MM.1S (cell line): Measurements from ENCODE around the gene GSG1.

Experiments
- EZH2phosphoT487 ChIP-seq: fragments of 300-600 bp; sonication (generic); IDR thresholded peaks from 2 replicates; pipeline ENCODE4 v1.6.1; 2018; ENCODE audit warnings: antibody characterized with exemption, low read length
- TF ChIP-seq, protein P1 (sequence below): fragments of 300-600 bp; sonication (generic); IDR thresholded peaks from 2 replicates; pipeline ENCODE4 v1.5.1; 2016; ENCODE audit warnings: antibody characterized with exemption, low read length, mixed read lengths

DNA sequence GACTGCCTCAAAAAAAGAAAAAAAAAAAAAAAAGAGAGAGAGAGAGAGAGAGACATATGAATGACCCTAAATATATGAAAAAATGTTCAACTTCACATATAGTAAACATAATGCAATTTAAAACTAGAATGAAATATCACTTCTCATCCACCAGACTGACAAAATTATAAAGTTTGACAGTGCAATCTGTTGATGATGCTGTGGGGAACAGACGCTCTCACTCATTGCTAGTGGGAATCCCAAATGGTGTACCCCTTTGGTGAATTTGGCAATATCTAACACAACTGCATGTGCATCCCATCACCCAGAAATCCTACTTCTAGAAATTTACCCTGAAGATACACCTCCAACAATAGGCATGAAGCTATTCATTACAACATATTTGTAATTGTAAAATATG, 2.3 kb upstream of the GSG1 start:
- TF ChIP-seq, protein P1, sequence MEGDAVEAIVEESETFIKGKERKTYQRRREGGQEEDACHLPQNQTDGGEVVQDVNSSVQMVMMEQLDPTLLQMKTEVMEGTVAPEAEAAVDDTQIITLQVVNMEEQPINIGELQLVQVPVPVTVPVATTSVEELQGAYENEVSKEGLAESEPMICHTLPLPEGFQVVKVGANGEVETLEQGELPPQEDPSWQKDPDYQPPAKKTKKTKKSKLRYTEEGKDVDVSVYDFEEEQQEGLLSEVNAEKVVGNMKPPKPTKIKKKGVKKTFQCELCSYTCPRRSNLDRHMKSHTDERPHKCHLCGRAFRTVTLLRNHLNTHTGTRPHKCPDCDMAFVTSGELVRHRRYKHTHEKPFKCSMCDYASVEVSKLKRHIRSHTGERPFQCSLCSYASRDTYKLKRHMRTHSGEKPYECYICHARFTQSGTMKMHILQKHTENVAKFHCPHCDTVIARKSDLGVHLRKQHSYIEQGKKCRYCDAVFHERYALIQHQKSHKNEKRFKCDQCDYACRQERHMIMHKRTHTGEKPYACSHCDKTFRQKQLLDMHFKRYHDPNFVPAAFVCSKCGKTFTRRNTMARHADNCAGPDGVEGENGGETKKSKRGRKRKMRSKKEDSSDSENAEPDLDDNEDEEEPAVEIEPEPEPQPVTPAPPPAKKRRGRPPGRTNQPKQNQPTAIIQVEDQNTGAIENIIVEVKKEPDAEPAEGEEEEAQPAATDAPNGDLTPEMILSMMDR: no peak
- TF ChIP-seq EZH2phosphoT487: no peak
